ENCODE results near the gene METTL4. TPM values are rescaled to one million over a fixed set of nuclear protein-coding genes. Genes with fewer than 3 reads are reported as not detected.

METTL4 gene
- total and polyA plus RNA-seq, 9 of the 15 experiments (the other 6 are each of a cell fraction or from before 2014, with no cell fraction given) = 7.9 to 32.8 (median 22.1) TPM

GRCh38 chr18:2590303-2590702, 19.0 kb upstream of the METTL4 start:
- Histone ChIP-seq H3K4me2 (ENCODE audit: insufficient read depth, low read length) (no peak overlapping the region), H3K27me3 (ENCODE audit: control insufficient read depth in 2 of 2, insufficient read depth in 2 of 2, low read length in 2 of 2) (no peaks in the 10 kb centered on the region), H3K27ac (ENCODE audit: extremely low read depth, low read depth, low read length) (no peak overlapping the region), H3K79me2 (ENCODE audit: control insufficient read depth, insufficient read depth, low read length) (no peaks in the 10 kb centered on the region), H3K9me1 (ENCODE audit: control insufficient read depth, insufficient read depth, low read length) (no peaks in the 10 kb centered on the region), H2AFZ (ENCODE audit: low read depth, low read length) (no peak overlapping the region), H3K36me3 (ENCODE audit: control insufficient read depth, insufficient read depth, low read length) (peaks cover 90% of the 10 kb centered on the region), H3K4me1 (replicated peaks in 1 of 2; ENCODE audit: control insufficient read depth in 2 of 2, insufficient read depth in 2 of 2, low read length in 2 of 2) (no peaks in the 10 kb centered on the region), H3K9me3 (replicated peaks; ENCODE audit: control insufficient read depth, insufficient read depth, low read depth, low read length) (no peaks in the 10 kb centered on the region), H4K20me1 (replicated peaks; ENCODE audit: control insufficient read depth, insufficient read depth, low read length) (no peaks in the 10 kb centered on the region), H3K9ac (ENCODE audit: insufficient read depth in 1 of 2, low read depth in 2 of 2, low read length in 2 of 2) (no peak overlapping the region), H3K4me3 (no peak overlapping the region)
- ATAC-seq = no peak
- no TSS peak for BruUV-seq (replicated peaks)
- ChIA-PET POLR2A (interaction anchor here (1.1 to 3.5 kb wide), 5 partner anchors 10 to 66 kb away, joined by 3 to 19 read pairs (median 6); partner anchors contain the start of genes METTL4 and NDC80), CTCF (ENCODE audit: low intra/inter-chr PET ratio) (no interaction called here)
- 93% methylated on average over 2 of the region's 2 CpGs for WGBS (ENCODE audit: insufficient coverage, low coverage, missing lambda C conversion rate)
- FAIRE-seq = no peak
- DNase-seq (ENCODE audit: extremely low read depth in 1 of 4, low spot score in 3 of 4) = no peak
- intact Hi-C loops (cut with micrococcal nuclease) = no loop called here
- in situ Hi-C loops (cut with MboI) = no loop called here
- TF ChIP-seq NEUROD1 (IDR thresholded peaks at IDR 0.05; ENCODE audit: borderline replicate concordance, low read depth, low read length, partially characterized antibody) = no peak
- TF ChIP-seq NFIC (IDR thresholded peaks at IDR 0.05) = no peak
- no peak for TF ChIP-seq CTCF (IDR thresholded peaks at IDR 0.05 in 2 of 3, conservative IDR thresholded peaks at IDR 0.05 in 1 of 3; ENCODE audit: insufficient read depth in 2 of 3, low read depth in 1 of 3, low read length in 3 of 3)
- TF ChIP-seq RBM22 (IDR thresholded peaks at IDR 0.05; ENCODE audit: low read depth, low read length, poor library complexity, severe bottlenecking) = no peak
- no peak for TF ChIP-seq PCBP2 (IDR thresholded peaks at IDR 0.05; ENCODE audit: low read depth, low read length, poor library complexity, severe bottlenecking)
- no peak for TF ChIP-seq ZNF134 (CRISPR knock-in tag; conservative IDR thresholded peaks at IDR 0.05)
- TF ChIP-seq CBX8 (IDR thresholded peaks at IDR 0.05; ENCODE audit: borderline replicate concordance, extremely low read depth, low read depth, low read length, poor library complexity, severe bottlenecking) = no peak
- no peak for TF ChIP-seq MYBL2 (IDR thresholded peaks at IDR 0.05; ENCODE audit: low read depth)
- TF ChIP-seq MYBL2 (CRISPR knock-in tag; IDR thresholded peaks at IDR 0.05; ENCODE audit: borderline replicate concordance) = no peak
- no peak for TF ChIP-seq CUX1 (CRISPR knock-in tag; IDR thresholded peaks at IDR 0.05)
- no peak for TF ChIP-seq RUNX1 (IDR thresholded peaks at IDR 0.05; ENCODE audit: low read depth)
- TF ChIP-seq ZBTB7A (IDR thresholded peaks at IDR 0.05; ENCODE audit: borderline replicate concordance, control insufficient read depth, low read depth, low read length) = no peak
- TF ChIP-seq PATZ1 (CRISPR knock-in tag; IDR thresholded peaks at IDR 0.05; ENCODE audit: borderline replicate concordance) = no peak

Data from K562 (cell line).